H9 (cell line): Measurements from ENCODE around the gene FAM227B. TPM values are rescaled to one million over a fixed set of nuclear protein-coding genes. Genes with fewer than 3 reads are reported as not detected.

Experiments used
- DNase-seq: peaks from one replicate; pipeline ENCODE4 v3.0.0-alpha.2; 2017
- H2AFZ ChIP-seq: one replicate; pipeline ENCODE4 v1.6.1; 2013; ENCODE audit warnings: mild to moderate bottlenecking, low read length, control low read depth, moderate library complexity
- H2AK5ac ChIP-seq: 2 replicates; pipeline ENCODE4 v1.6.1; 2013; ENCODE audit warnings: low read length, control low read depth, mixed read lengths; ENCODE audit not compliant: insufficient read length
- H2BK120ac ChIP-seq: one replicate; pipeline ENCODE4 v1.6.1; 2013; ENCODE audit warnings: low read depth, mild to moderate bottlenecking, low read length, control low read depth, inconsistent platforms; ENCODE audit not compliant: poor library complexity, severe bottlenecking
- H2BK12ac ChIP-seq: 2 replicates; pipeline ENCODE4 v1.6.1; 2013; ENCODE audit warnings: low read length, control low read depth, mixed read lengths, low read depth; ENCODE audit not compliant: insufficient read length
- H2BK15ac ChIP-seq: 2 replicates; pipeline ENCODE4 v1.6.1; 2013; ENCODE audit warnings: low read depth, low read length, control low read depth
- H2BK20ac ChIP-seq: one replicate; pipeline ENCODE4 v1.6.1; 2013; ENCODE audit warnings: low read depth, mild to moderate bottlenecking, low read length, control low read depth, inconsistent platforms; ENCODE audit not compliant: poor library complexity, severe bottlenecking
- H2BK5ac ChIP-seq: 2 replicates; pipeline ENCODE4 v1.6.1; 2013; ENCODE audit warnings: low read length, control low read depth, mixed read lengths; ENCODE audit not compliant: insufficient read length
- H3K14ac ChIP-seq: 2 replicates; pipeline ENCODE4 v1.6.1; 2013; ENCODE audit warnings: low read length, control low read depth; ENCODE audit not compliant: insufficient read depth
- H3K18ac ChIP-seq: 2 replicates; pipeline ENCODE4 v1.6.1; 2013; ENCODE audit warnings: low read depth, mild to moderate bottlenecking, mixed read lengths, low read length, control low read depth; ENCODE audit not compliant: insufficient read length
- H3K23ac ChIP-seq: 2 replicates; pipeline ENCODE4 v1.6.1; 2013; ENCODE audit warnings: low read length, control low read depth, mixed read lengths, low read depth; ENCODE audit not compliant: insufficient read length
- H3K23me2 ChIP-seq: 2 replicates; pipeline ENCODE4 v1.6.1; 2013; ENCODE audit warnings: low read depth, mild to moderate bottlenecking, mixed read lengths, low read length, control low read depth; ENCODE audit not compliant: insufficient read length, poor library complexity, severe bottlenecking
- H3K27ac ChIP-seq: 2 replicates; pipeline ENCODE4 v1.5.1; 2013; ENCODE audit warnings: low read length, control low read depth, mixed read lengths, low read depth; ENCODE audit not compliant: insufficient read length
- H3K27me3 ChIP-seq: 2 replicates; pipeline ENCODE4 v1.6.1; 2013; ENCODE audit warnings: low read length, control low read depth, inconsistent platforms; ENCODE audit not compliant: insufficient read depth
- H3K4ac ChIP-seq: 2 replicates; pipeline ENCODE4 v1.6.1; 2013; ENCODE audit warnings: low read depth, mild to moderate bottlenecking, control low read depth, inconsistent platforms, low read length, moderate library complexity
- H3K4me1 ChIP-seq: 2 replicates; pipeline ENCODE4 v1.6.1; 2013; ENCODE audit warnings: low read length, control low read depth, inconsistent platforms; ENCODE audit not compliant: insufficient read depth
- H3K4me2 ChIP-seq: 2 replicates; pipeline ENCODE4 v1.6.1; 2013; ENCODE audit warnings: low read length, control low read depth, mixed read lengths; ENCODE audit not compliant: insufficient read length, insufficient read depth
- H3K56ac ChIP-seq: 2 replicates; pipeline ENCODE4 v1.6.1; 2013; ENCODE audit warnings: low read depth, mild to moderate bottlenecking, mixed read lengths, low read length, control low read depth; ENCODE audit not compliant: insufficient read length
- H3K79me1 ChIP-seq: 2 replicates; pipeline ENCODE4 v1.6.1; 2013; ENCODE audit warnings: low read depth, mild to moderate bottlenecking, moderate library complexity, low read length, control low read depth, inconsistent platforms; ENCODE audit not compliant: insufficient read depth, poor library complexity, severe bottlenecking
- H3K79me2 ChIP-seq: 2 replicates; pipeline ENCODE4 v1.6.1; 2013; ENCODE audit warnings: low read length, control low read depth, inconsistent platforms; ENCODE audit not compliant: insufficient read depth
- H3K9ac ChIP-seq: 2 replicates; pipeline ENCODE4 v1.6.1; 2013; ENCODE audit warnings: low read length, control low read depth, mixed read lengths; ENCODE audit not compliant: insufficient read length; ENCODE audit errors: extremely low read depth
- H3K9me3 ChIP-seq: one replicate; pipeline ENCODE4 v1.6.1; 2013; ENCODE audit warnings: low read depth, low read length, inconsistent platforms; ENCODE audit not compliant: control insufficient read depth
- H3T11ph ChIP-seq: one replicate; pipeline ENCODE4 v1.6.1; 2013; ENCODE audit warnings: mild to moderate bottlenecking, low read length, control low read depth, inconsistent platforms
- H4K20me1 ChIP-seq: one replicate; pipeline ENCODE4 v1.6.1; 2013; ENCODE audit not compliant: control insufficient read depth, insufficient read length, insufficient read depth
- H4K5ac ChIP-seq: 2 replicates; pipeline ENCODE4 v1.6.1; 2013; ENCODE audit warnings: low read depth, mild to moderate bottlenecking, mixed read lengths, low read length, control low read depth; ENCODE audit not compliant: insufficient read length
- H4K8ac ChIP-seq: replicated peaks from 2 replicates; pipeline ENCODE4 v1.6.1; 2013; ENCODE audit warnings: low read length, control low read depth, mixed read lengths, low read depth; ENCODE audit not compliant: insufficient read length
- H4K91ac ChIP-seq: 2 replicates; pipeline ENCODE4 v1.6.1; 2013; ENCODE audit warnings: low read depth, mild to moderate bottlenecking, moderate library complexity, mixed read lengths, low read length, control low read depth; ENCODE audit not compliant: insufficient read length
- H3K27ac Mint-ChIP-seq, 3 experiments: 2 replicates in 2 of 3; 3 replicates in 1 of 3; pipeline ENCODE4 v1.8.0; 2020 to 2021; ENCODE audit warnings: mixed read lengths in 3 of 3, mild to moderate bottlenecking in 1 of 3, moderate library complexity in 1 of 3
- H3K27me3 Mint-ChIP-seq: 2 replicates; pipeline ENCODE4 v1.8.0; 2021; ENCODE audit warnings: low read depth, mild to moderate bottlenecking, moderate library complexity, mixed read lengths
- H3K36me3 Mint-ChIP-seq, 3 experiments: 2 replicates in 2 of 3; 3 replicates in 1 of 3; pipeline ENCODE4 v1.8.0; 2020 to 2021; ENCODE audit warnings: low read depth in 3 of 3, mixed read lengths in 3 of 3; ENCODE audit not compliant: insufficient read depth in 1 of 3
- H3K4me1 Mint-ChIP-seq, 2 experiments: 2 replicates each; pipeline ENCODE4 v1.8.0; 2020; ENCODE audit warnings: mixed read lengths in 2 of 2
- H3K4me3 Mint-ChIP-seq, 2 experiments: 2 replicates in 1 of 2; 3 replicates in 1 of 2; pipeline ENCODE4 v1.8.0; 2020 to 2021; ENCODE audit warnings: mild to moderate bottlenecking in 2 of 2, mixed read lengths in 2 of 2, moderate library complexity in 1 of 2
- H3K9me3 Mint-ChIP-seq, 2 experiments: 2 replicates in 1 of 2; 3 replicates in 1 of 2; pipeline ENCODE4 v1.8.0; 2020; ENCODE audit warnings: mild to moderate bottlenecking in 2 of 2, mixed read lengths in 2 of 2, moderate library complexity in 1 of 2
- CTCF ChIP-seq: fragments of 200-600 bp; sonication (generic); conservative IDR thresholded peaks from 3 replicates; pipeline ENCODE4 v1.8.0; 2021; ENCODE audit warnings: antibody characterized with exemption, mild to moderate bottlenecking
- WGBS: extraction: QIAGEN DNeasy Blood & Tissue Kit; methylation state at CpG from one replicate; pipeline ENCODE4 v1.1.7; 2013; ENCODE audit warnings: missing lambda C conversion rate, low lambda C conversion rate, mixed read lengths; ENCODE audit not compliant: insufficient read length; ENCODE audit errors: extremely low coverage; 5-methylcytosine and 5-hydroxymethylcytosine counted together
- total RNA-seq: library from RNA; stranded (reverse); gene quantifications from 2 replicates; pipeline ENCODE4 v1.2.1, GENCODE V29; 2021

FAM227B gene
- total RNA-seq, 1 experiment from 2014 or later = 5.5 TPM

GRCh38 chr15:49652922-49653321 lies 32.3 kb upstream of the FAM227B start:
- no CpG with 5 or more reads among the region's 1 CpG for WGBS
- Mint-ChIP-seq H3K27me3 (no peaks in the 10 kb centered on the region), H3K27ac (no peak overlapping the region), H3K4me1 (no peaks in the 10 kb centered on the region), H3K36me3 (peaks cover 2 to 23% (median 19%) of the 10 kb centered on the region in 3 experiments), H3K4me3 (no peak overlapping the region), H3K9me3 (peaks cover 24 to 32% of the 10 kb centered on the region in 2 experiments)
- Histone ChIP-seq H3K4me1 (no peaks in the 10 kb centered on the region), H3K18ac (no peak overlapping the region), H3K4me2 (no peak overlapping the region), H3K79me2 (no peaks in the 10 kb centered on the region), H3K14ac (no peak overlapping the region), H3K79me1 (no peaks in the 10 kb centered on the region), H3K23me2 (no peaks in the 10 kb centered on the region), H3K23ac (no peak overlapping the region), H4K91ac (no peak overlapping the region), H2BK20ac (no peak overlapping the region), H2BK5ac (no peak overlapping the region), H3K56ac (no peak overlapping the region), H3K27me3 (no peaks in the 10 kb centered on the region), H4K8ac (no peak overlapping the region), H2AFZ (no peak overlapping the region), H3K4ac (no peak overlapping the region), H4K5ac (no peak overlapping the region), H3K27ac (no peak overlapping the region), H3K9me3 (peaks cover 15% of the 10 kb centered on the region), H2BK120ac (no peak overlapping the region), H4K20me1 (no peaks in the 10 kb centered on the region), H3T11ph (no peak overlapping the region), H2AK5ac (no peak overlapping the region), H3K9ac (no peak overlapping the region), H2BK12ac (no peak overlapping the region), H2BK15ac (no peak overlapping the region)
- TF ChIP-seq CTCF = no peak
- no peak for DNase-seq
